ENCODE data around the gene PANX3. TPM values are rescaled to one million over a fixed set of nuclear protein-coding genes. Genes with fewer than 3 reads are reported as not detected.

Gene PANX3, protein sequence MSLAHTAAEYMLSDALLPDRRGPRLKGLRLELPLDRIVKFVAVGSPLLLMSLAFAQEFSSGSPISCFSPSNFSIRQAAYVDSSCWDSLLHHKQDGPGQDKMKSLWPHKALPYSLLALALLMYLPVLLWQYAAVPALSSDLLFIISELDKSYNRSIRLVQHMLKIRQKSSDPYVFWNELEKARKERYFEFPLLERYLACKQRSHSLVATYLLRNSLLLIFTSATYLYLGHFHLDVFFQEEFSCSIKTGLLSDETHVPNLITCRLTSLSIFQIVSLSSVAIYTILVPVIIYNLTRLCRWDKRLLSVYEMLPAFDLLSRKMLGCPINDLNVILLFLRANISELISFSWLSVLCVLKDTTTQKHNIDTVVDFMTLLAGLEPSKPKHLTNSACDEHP
- not detected in 2 replicates for polyA plus RNA-seq (2011; rRNA removed)
- not detected in 2 replicates for polyA plus RNA-seq (2012; cell fraction: cytosol; rRNA removed)
- polyA plus RNA-seq (2012; cell fraction: nucleus; rRNA removed) = not detected in 2 replicates
- polyA plus RNA-seq (2017; fragmentation: RNase III; extraction: RNeasy Plus Mini Kit Qiagen cat#74134 plus additional on column Dnase treatment) = not detected in 3 replicates
- not detected in 2 replicates for polyA minus RNA-seq (2011; rRNA and poly(A)+ RNA removed)

- no peak for FAIRE-seq
- WGBS (ENCODE audit: missing lambda C conversion rate) = 42% methylated on average over 2 of the region's 5 CpGs
- H3K4me3 ChIP-seq = no peak within 1 kb of the TSS
- no peak within 1 kb of the TSS for H3K4me2 ChIP-seq
- CTCF ChIA-PET = interaction anchor here (1.2 kb wide), 1 partner anchor 33 kb away, joined by 3 read pairs; no protein-coding TSS in a partner anchor
- no peak for ATAC-seq
- H3K27ac ChIP-seq = no peak within 1 kb of the TSS
- TF ChIP-seq KDM1A (IDR thresholded peaks at IDR 0.05; ENCODE audit: low read depth) (no peak), BCL3 (IDR thresholded peaks at IDR 0.05) (no peak), CBX2 (IDR thresholded peaks at IDR 0.05; ENCODE audit: borderline replicate concordance, low read depth) (no peak), CHD2 (IDR thresholded peaks at IDR 0.05; ENCODE audit: low read length, partially characterized antibody) (no peak), MAX (IDR thresholded peaks at IDR 0.05) (no peak), RNF2 (IDR thresholded peaks at IDR 0.05; ENCODE audit: borderline replicate concordance, low read depth) (no peak), POLR2A (IDR thresholded peaks at IDR 0.05; ENCODE audit: low read length) (no peak), FOSB (CRISPR knock-in tag; IDR thresholded peaks at IDR 0.05) (no peak)
- H3K4me1 ChIP-seq = no peaks in the 10 kb centered on the region
- DNase-seq (ENCODE audit: low read depth in 1 of 2, low spot score in 1 of 2) = no peak
- H3K9me3 ChIP-seq = no peaks in the 10 kb centered on the region
- POLR2A ChIA-PET = no interaction called here
Observed at GRCh38 chr11:124611064-124611463, at the start of gene PANX3. Gene PANX3 (plus strand): TSS chr11:124611428. CDS start chr11:124611557, 129 bp downstream.

DNA sequence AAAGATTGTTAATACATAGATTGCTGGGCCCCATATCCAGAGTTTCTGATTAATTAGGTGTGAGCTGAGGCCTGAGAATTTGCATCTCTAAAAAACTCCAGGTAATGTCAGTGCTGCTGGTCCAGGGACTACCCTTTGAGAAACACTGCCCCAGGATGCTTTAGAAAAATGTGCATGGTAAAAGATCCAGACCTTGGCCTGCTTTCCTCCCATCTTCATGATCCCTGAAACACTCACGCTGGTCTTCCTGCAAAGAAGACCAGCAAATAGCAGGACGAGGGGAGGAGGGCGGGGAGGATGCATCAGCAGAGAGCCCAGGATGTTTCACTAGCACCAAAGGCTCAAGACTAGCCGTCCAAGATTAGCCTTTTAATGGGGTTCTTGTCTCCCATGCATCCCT is 41.5 kb upstream of the PANX3 start, which contains the start of gene OR8A1:
Gene OR8A1, plus strand, starts transcription at position 301 of the 400 bp plus-strand sequence. CDS start 123 bp downstream, outside the sequence.
- CTCF ChIA-PET = no interaction called here
- POLR2A ChIA-PET = no interaction called here
- Histone ChIP-seq H3K4me2 (no peak within 1 kb of the TSS), H3K9me3 (no peaks in the 10 kb centered on the region), H3K27ac (no peak within 1 kb of the TSS), H3K4me1 (no peaks in the 10 kb centered on the region), H3K4me3 (no peak within 1 kb of the TSS)
- no peak for ATAC-seq
- FAIRE-seq = no peak
- TF ChIP-seq HDAC2 (IDR thresholded peaks at IDR 0.05) (no peak), MAZ (IDR thresholded peaks at IDR 0.05; ENCODE audit: borderline replicate concordance, low read depth, low read length) (no peak), ZC3H11A (IDR thresholded peaks at IDR 0.05) (no peak), NPAS2 (CRISPR knock-in tag; IDR thresholded peaks at IDR 0.05; ENCODE audit: borderline replicate concordance) (no peak), CHD4 (IDR thresholded peaks at IDR 0.05; ENCODE audit: borderline replicate concordance) (no peak), SREBF2 (IDR thresholded peaks at IDR 0.05) (no peak), NR3C1 (IDR thresholded peaks at IDR 0.05) (no peak), HES2 (IDR thresholded peaks at IDR 0.05) (no peak), GATA3 (IDR thresholded peaks at IDR 0.05; ENCODE audit: borderline replicate concordance) (no peak), HOXB13 (CRISPR knock-in tag; IDR thresholded peaks at IDR 0.05; ENCODE audit: low read depth) (no peak), FOXS1 (CRISPR knock-in tag; IDR thresholded peaks at IDR 0.05) (no peak)
- TF ChIP-seq, protein P1, sequence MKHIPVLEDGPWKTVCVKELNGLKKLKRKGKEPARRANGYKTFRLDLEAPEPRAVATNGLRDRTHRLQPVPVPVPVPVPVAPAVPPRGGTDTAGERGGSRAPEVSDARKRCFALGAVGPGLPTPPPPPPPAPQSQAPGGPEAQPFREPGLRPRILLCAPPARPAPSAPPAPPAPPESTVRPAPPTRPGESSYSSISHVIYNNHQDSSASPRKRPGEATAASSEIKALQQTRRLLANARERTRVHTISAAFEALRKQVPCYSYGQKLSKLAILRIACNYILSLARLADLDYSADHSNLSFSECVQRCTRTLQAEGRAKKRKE (CRISPR knock-in tag; IDR thresholded peaks at IDR 0.05; ENCODE audit: low read depth) = no peak
- TF ChIP-seq, protein P2, sequence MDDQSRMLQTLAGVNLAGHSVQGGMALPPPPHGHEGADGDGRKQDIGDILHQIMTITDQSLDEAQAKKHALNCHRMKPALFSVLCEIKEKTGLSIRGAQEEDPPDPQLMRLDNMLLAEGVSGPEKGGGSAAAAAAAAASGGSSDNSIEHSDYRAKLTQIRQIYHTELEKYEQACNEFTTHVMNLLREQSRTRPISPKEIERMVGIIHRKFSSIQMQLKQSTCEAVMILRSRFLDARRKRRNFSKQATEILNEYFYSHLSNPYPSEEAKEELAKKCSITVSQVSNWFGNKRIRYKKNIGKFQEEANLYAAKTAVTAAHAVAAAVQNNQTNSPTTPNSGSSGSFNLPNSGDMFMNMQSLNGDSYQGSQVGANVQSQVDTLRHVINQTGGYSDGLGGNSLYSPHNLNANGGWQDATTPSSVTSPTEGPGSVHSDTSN (IDR thresholded peaks at IDR 0.05) = no peak
- 4% methylated on average over 3 of the region's 4 CpGs for WGBS (ENCODE audit: missing lambda C conversion rate)
- no peak for DNase-seq (ENCODE audit: low read depth in 1 of 2, low spot score in 1 of 2)
